ENCODE measurements around the gene SH3GLB1. TPM values are rescaled to one million over a fixed set of nuclear protein-coding genes. Genes with fewer than 3 reads are reported as not detected.

SH3GLB1 gene
- total RNA-seq, 8 experiments from 2014 or later, result 26.8 to 106 (median 74.0) TPM

DNA sequence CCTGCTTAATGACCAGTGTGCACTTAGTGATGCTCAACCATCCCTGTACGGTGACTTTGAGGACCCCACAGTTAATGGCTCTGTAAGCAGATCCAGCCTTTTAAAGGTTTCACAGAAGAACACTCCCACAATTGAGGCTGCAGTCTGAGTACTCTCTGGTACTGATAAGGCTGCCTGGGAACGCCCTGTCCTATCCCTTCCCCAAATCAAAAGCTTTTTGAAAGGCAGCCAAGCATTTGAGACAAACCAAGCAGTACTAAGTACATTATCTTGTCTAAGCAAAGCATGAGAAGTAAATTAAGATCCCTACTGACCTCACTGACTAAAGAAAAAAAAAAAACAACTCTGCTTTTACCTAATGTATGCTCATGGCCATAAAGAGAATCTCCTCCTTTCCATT lies 60.7 kb downstream of the SH3GLB1 start:
- Histone ChIP-seq H3K4me3 (no peak overlapping the region), H3K27ac (no peak overlapping the region), H3K4me1 (replicated peaks in 1 of 2) (no peaks in the 10 kb centered on the region)
- 0 to 72% (median 49%) methylated on average over 1 to 2 of the region's 2 CpGs; no CpG with 5 or more reads in 2 of the 10 experiments for WGBS, 10 experiments
- in situ Hi-C loops (cut with MboI; ENCODE audit: low pct_unique_long_range_greater_than_20kb in 2 of 9, low sequenced_read_pairs in 9 of 9, unreplicated experiment in 9 of 9), result no loop called here
- ATAC-seq (replicated peaks in 6 of 8), result no peak

- no peak overlapping the region for H3K27ac ChIP-seq
- in situ Hi-C loops (cut with MboI; ENCODE audit: low pct_unique_long_range_greater_than_20kb in 2 of 9, low sequenced_read_pairs in 9 of 9, unreplicated experiment in 9 of 9), result no loop called here
- ATAC-seq (replicated peaks in 6 of 8), result no peak
- no peak overlapping the region for H3K4me3 ChIP-seq
- H3K4me1 ChIP-seq (replicated peaks in 1 of 2), result no peaks in the 10 kb centered on the region
- 17 to 100% (median 82%) methylated on average over 1 to 2 of the region's 2 CpGs for WGBS, 10 experiments
Measured at GRCh38 chr1:86765674-86766073, 61.3 kb downstream of the SH3GLB1 start.

DNA sequence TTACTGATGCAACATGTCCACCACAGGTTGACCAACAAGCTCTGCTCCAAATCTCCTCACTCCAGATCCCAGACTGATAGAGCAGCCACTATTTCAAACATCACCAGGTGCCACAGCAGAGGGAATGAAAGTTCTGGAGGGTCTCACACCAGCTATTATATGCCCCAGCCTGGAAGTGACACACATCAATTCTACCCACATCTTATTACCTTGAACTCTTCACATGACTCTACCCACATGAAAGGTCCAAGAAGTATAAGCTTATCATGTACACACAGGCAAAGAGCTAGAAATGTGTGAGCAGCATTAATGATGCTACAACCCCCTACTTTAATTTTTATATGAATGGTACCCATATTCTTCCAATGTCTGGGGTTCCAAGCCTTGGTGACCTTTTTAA lies 64.2 kb downstream of the SH3GLB1 start:
- in situ Hi-C loops (cut with MboI; ENCODE audit: low pct_unique_long_range_greater_than_20kb in 2 of 9, low sequenced_read_pairs in 9 of 9, unreplicated experiment in 9 of 9), result no loop called here
- H3K27ac ChIP-seq, result no peak overlapping the region
- no peak overlapping the region for H3K4me3 ChIP-seq
- peaks cover under 1 to 5% of the 10 kb centered on the region in 2 donors for H3K4me1 ChIP-seq (replicated peaks in 1 of 2)
- no peak for ATAC-seq (replicated peaks in 6 of 8)

GRCh38 chr1:86769065-86769464 lies 64.7 kb downstream of the SH3GLB1 start:
- H3K4me1 ChIP-seq (replicated peaks in 1 of 2), result peaks cover 6 to 10% of the 10 kb centered on the region in 2 donors
- in situ Hi-C loops (cut with MboI; ENCODE audit: low pct_unique_long_range_greater_than_20kb in 2 of 9, low sequenced_read_pairs in 9 of 9, unreplicated experiment in 9 of 9), result no loop called here
- WGBS, 10 experiments, result 0 to 94% (median 87%) methylated on average over 1 to 3 of the region's 4 CpGs; no CpG with 5 or more reads in 6 of the 10 experiments

GRCh38 chr1:86773341-86774288 lies 69.2 kb downstream of the SH3GLB1 start:
- 0 to 100% (median 75%) methylated on average over 1 to 5 of the region's 5 CpGs; no CpG with 5 or more reads in 1 of the 10 experiments for WGBS, 10 experiments
- in situ Hi-C loops (cut with MboI; ENCODE audit: low pct_unique_long_range_greater_than_20kb in 2 of 9, low sequenced_read_pairs in 9 of 9, unreplicated experiment in 9 of 9), result no loop called here
- H3K27ac ChIP-seq, result no peak overlapping the region
- peak in 5 of 8 experiments; percentile 21 to 35 (median 32) for ATAC-seq (replicated peaks in 6 of 8)
- H3K4me1 ChIP-seq (replicated peaks in 1 of 2), result peaks cover 13 to 21% of the 10 kb centered on the region in 2 donors
- H3K4me3 ChIP-seq, result no peak overlapping the region

More at GRCh38 chr1:86769065-86769464, 64.7 kb downstream of the SH3GLB1 start:
- H3K27ac ChIP-seq, result no peak overlapping the region
- ATAC-seq (replicated peaks in 6 of 8), result no peak
- H3K4me3 ChIP-seq, result no peak overlapping the region

GRCh38 chr1:86774305-86775295 lies 70.2 kb downstream of the SH3GLB1 start:
- H3K4me3 ChIP-seq, result no peak overlapping the region
- in situ Hi-C loops (cut with MboI; ENCODE audit: low pct_unique_long_range_greater_than_20kb in 2 of 9, low sequenced_read_pairs in 9 of 9, unreplicated experiment in 9 of 9), result no loop called here

GRCh38 chr1:86775395-86775794 lies 71.0 kb downstream of the SH3GLB1 start:
- WGBS, 10 experiments, result 0 to 100% (median 42%) methylated on average over 1 of the region's 1 CpG; no CpG with 5 or more reads in 2 of the 10 experiments
- Histone ChIP-seq H3K27ac (no peak overlapping the region), H3K4me1 (replicated peaks in 1 of 2) (peaks cover 13 to 21% of the 10 kb centered on the region in 2 donors), H3K4me3 (no peak overlapping the region)
- no peak for ATAC-seq (replicated peaks in 6 of 8)
- in situ Hi-C loops (cut with MboI; ENCODE audit: low pct_unique_long_range_greater_than_20kb in 2 of 9, low sequenced_read_pairs in 9 of 9, unreplicated experiment in 9 of 9), result no loop called here

More at GRCh38 chr1:86774305-86775295, 70.2 kb downstream of the SH3GLB1 start:
- Histone ChIP-seq H3K4me1 (replicated peaks in 1 of 2) (peaks cover 13 to 21% of the 10 kb centered on the region in 2 donors), H3K27ac (no peak overlapping the region)
- peak; percentile 52 to 97 (median 94) for ATAC-seq (replicated peaks in 6 of 8)
- 26 to 80% (median 51%) methylated on average over 1 to 10 of the region's 11 CpGs for WGBS, 10 experiments

DNA sequence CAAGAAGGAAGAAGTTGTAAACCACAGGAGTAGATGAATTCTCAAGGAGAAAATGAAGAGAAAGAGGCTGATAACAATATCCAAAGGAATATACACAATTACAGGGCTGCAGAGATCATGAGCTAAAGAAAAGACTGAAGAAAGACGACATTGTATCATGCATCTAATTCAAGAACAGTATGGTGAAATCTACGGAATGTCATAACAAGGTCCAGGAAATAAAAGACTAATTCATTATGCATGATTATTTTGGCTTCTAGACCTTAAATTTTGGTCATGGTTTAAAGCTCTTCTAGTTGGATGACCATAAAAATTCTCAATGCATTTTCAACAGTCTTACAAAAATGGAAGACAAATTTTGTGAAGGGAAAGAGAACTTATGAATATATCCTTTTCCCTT lies 71.7 kb downstream of the SH3GLB1 start:
- ATAC-seq (replicated peaks in 6 of 8), result no peak
- Histone ChIP-seq H3K27ac (no peak overlapping the region), H3K4me1 (replicated peaks in 1 of 2) (peaks cover 13 to 21% of the 10 kb centered on the region in 2 donors), H3K4me3 (no peak overlapping the region)
- in situ Hi-C loops (cut with MboI; ENCODE audit: low pct_unique_long_range_greater_than_20kb in 2 of 9, low sequenced_read_pairs in 9 of 9, unreplicated experiment in 9 of 9), result no loop called here
- 80 to 100% (median 89%) methylated on average over 1 to 2 of the region's 2 CpGs for WGBS, 10 experiments

DNA sequence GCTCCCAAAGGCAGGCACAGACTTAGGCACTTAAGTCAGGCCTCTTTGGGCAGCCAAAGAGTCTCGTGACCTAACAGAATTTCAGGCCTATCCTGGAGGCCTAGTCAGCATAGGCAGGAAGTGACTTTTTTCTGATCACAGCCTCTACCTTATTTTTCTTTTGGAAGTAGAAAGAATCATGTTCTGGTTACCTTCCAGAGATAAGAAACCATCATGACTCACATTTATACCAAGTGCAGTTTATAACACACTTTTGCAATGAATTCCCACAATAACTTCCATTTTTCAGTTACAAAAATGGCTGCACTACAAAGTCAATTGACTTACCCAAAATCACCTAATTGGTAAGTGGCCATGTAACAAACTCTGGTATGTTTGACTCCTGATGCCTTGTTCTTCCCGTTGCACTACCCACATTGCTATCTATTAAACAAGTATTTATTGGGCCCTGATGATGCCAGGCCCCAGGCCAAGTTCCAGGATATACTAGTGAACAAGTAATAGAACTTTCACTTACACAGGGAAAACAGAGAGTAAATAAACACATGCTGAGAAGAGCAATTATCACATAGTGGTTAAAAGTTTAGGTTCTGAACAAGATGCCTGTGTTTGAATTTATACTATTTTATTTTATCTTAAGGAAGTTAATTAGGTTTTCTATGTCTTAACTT lies 74.3 kb downstream of the SH3GLB1 start:
- Histone ChIP-seq H3K27ac (no peak overlapping the region), H3K4me3 (no peak overlapping the region), H3K4me1 (replicated peaks in 1 of 2) (peaks cover 11 to 14% of the 10 kb centered on the region in 2 donors)
- 0 to 100% (median 80%) methylated on average over 1 to 2 of the region's 2 CpGs; no CpG with 5 or more reads in 3 of the 10 experiments for WGBS, 10 experiments
- no peak for ATAC-seq (replicated peaks in 6 of 8)
- in situ Hi-C loops (cut with MboI; ENCODE audit: low pct_unique_long_range_greater_than_20kb in 2 of 9, low sequenced_read_pairs in 9 of 9, unreplicated experiment in 9 of 9), result no loop called here

- WGBS, 10 experiments, result 88 to 100% (median 95%) methylated on average over 1 to 8 of the region's 8 CpGs; no CpG with 5 or more reads in 1 of the 10 experiments
- H3K4me1 ChIP-seq (replicated peaks in 1 of 2), result peaks cover 4 to 6% of the 10 kb centered on the region in 2 donors
- H3K4me3 ChIP-seq, result no peak overlapping the region
- in situ Hi-C loops (cut with MboI; ENCODE audit: low pct_unique_long_range_greater_than_20kb in 2 of 9, low sequenced_read_pairs in 9 of 9, unreplicated experiment in 9 of 9), result no loop called here
- ATAC-seq (replicated peaks in 6 of 8), result no peak
- H3K27ac ChIP-seq, result no peak overlapping the region
Measured at GRCh38 chr1:86779308-86780191, 75.2 kb downstream of the SH3GLB1 start.

DNA sequence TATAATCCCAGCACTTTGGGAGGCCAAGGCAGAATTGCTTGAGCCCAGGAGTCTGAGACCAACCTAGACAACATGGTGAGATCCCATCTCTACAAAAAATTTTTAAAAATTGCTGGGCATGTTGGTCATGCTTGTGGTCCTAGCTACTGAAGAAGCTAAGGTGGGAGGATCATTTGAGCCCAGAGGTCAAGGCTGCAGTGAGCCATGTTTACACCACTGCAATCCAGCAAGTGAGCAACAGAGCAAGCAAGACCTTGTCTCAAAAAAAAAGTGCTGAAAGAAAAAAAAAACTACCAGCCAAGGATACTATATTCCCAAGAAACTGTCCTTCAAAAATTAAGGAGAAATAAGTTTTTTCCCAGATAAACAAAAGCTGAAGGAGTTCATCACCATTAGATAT lies 78.1 kb downstream of the SH3GLB1 start:
- no peak for ATAC-seq (replicated peaks in 6 of 8)
- Histone ChIP-seq H3K27ac (no peak overlapping the region), H3K4me1 (replicated peaks in 1 of 2) (no peaks in the 10 kb centered on the region), H3K4me3 (no peak overlapping the region)
- in situ Hi-C loops (cut with MboI; ENCODE audit: low pct_unique_long_range_greater_than_20kb in 2 of 9, low sequenced_read_pairs in 9 of 9, unreplicated experiment in 9 of 9), result no loop called here

DNA sequence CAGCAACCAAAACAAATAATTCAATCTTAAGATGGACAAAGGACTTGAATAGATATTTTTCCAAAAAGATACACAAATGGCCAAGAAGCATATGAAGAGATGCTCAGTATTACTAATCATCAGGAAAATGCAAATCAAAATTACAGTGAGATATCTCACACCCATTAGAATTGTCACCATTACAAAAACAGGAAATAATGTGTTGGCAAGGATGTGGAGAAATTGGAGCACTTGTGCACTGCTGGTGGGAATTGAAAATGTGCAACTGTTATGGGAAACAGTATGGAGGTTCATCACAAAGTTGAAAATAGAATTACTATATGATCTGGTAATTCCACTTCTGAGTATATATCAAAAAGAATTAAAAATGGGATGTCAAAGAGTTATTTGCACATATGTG lies 83.2 kb downstream of the SH3GLB1 start:
- no peak for ATAC-seq (replicated peaks in 6 of 8)

More for the DNA sequence above, 83.2 kb downstream of the SH3GLB1 start:
- Histone ChIP-seq H3K27ac (no peak overlapping the region), H3K4me3 (no peak overlapping the region), H3K4me1 (replicated peaks in 1 of 2) (peaks cover 0 to under 1% of the 10 kb centered on the region in 2 donors)
- in situ Hi-C loops (cut with MboI; ENCODE audit: low pct_unique_long_range_greater_than_20kb in 2 of 9, low sequenced_read_pairs in 9 of 9, unreplicated experiment in 9 of 9), result no loop called here
